ENCODE results near the gene TMEM248.
"Not testable (repeated sequence)": the region's sequence is repeated elsewhere in the genome, so short reads cannot be mapped to it uniquely, and the experiment has no call there.

Gene TMEM248

DNA sequence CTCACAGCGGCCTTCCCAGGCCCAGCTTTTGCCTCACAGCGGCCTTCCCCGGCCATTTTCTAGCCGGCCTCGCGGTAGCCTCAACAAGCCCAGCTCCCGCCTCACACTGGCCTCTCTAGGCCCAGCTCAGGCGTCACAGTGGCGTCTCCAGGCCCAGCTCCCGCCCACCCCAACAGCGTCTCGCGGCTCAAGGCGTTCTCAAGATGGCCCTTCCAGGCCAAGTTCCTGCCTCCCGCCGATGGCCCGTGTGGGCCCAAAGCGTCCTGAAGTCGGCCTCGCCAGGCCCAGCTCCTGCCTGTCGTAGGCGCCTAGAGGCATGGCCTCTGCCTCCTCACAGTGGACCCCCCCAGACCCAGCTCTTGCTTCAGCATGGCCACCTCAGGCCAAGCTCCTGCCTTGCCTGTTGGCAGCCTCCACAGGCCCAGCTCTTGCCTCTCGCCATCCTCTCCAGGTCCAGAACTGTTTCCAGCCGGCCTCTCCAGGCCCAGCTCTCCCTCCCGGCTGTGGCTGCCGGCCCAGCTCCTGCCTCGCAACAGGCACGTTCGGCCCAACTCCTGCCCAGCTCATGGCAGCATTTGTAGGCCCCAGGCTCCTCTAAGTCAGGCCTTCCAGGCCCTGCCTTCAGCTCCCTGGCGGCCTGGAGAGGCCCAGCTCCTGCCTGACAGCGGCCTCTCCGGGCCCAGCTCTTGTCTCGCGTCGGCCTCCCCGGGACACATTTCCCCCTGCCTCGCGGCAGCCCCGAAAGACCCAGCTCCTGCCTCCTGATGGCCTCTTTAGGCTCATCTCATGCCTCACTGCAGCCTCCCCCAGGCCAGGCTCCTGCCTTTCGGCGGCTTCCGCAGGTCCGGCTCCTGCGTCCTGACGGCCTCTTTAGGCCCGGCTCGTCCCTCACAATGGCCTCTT, 18.8 kb upstream of the TMEM248 start:
- Mint-ChIP-seq H3K27ac (no peak overlapping the region), H3K27me3 (no peaks in the 10 kb centered on the region), H3K4me1 (no peaks in the 10 kb centered on the region), H3K4me3 (no peak overlapping the region), H3K36me3 (ENCODE audit: low read depth) (no peaks in the 10 kb centered on the region), H3K9me3 (no peaks in the 10 kb centered on the region)
- no peak for ATAC-seq
- no peak for DNase-seq

GRCh38 chr7:66902844-66903180, 18.2 kb upstream of the TMEM248 start:
- H3K27ac Mint-ChIP-seq = no peak overlapping the region
- H3K36me3 Mint-ChIP-seq (ENCODE audit: low read depth) = no peaks in the 10 kb centered on the region
- H3K9me3 Mint-ChIP-seq = no peaks in the 10 kb centered on the region
- H3K4me3 Mint-ChIP-seq = no peak overlapping the region
- H3K4me1 Mint-ChIP-seq = no peaks in the 10 kb centered on the region
- no peaks in the 10 kb centered on the region for H3K27me3 Mint-ChIP-seq
- no peak for DNase-seq
- ATAC-seq = no peak

DNA sequence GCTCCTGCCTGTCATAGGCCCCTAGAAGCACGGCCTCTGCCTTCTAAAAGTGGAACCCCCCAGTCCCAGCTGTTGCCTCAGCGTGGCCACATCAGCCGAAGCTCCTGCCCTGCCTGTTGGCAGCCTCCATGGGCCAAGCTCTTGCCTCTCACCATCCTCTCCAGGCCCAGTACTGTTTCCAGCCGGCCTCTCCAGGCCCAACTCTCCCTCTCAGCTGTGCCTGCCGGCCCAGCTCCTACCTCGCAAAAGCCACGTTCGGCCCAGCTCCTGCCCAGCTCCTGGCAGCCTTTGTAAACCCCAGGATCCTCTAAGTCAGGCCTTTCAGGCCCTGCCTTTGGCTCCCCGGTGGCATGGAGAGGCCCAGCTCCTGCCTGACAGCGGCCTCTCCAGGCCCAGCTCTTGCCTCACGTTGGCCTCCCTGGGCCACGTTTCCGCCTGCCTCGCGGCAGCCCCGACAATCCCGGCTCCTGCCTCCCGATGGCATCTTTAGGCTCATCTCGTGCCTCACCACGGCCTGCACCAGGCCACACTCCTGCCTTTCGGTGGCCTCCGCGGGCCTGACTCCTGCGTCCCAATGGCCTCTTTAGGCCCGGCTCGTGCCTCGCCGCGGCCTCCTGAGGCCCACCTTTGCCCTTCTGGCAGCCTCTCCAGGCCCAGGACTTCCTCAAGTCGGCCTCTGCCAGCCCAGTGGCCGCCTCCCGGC, 17.5 kb upstream of the TMEM248 start:
- H3K4me1 Mint-ChIP-seq = no peaks in the 10 kb centered on the region
- DNase-seq = no peak
- H3K27me3 Mint-ChIP-seq = no peaks in the 10 kb centered on the region
- no peaks in the 10 kb centered on the region for H3K9me3 Mint-ChIP-seq
- no peak overlapping the region for H3K27ac Mint-ChIP-seq
- H3K36me3 Mint-ChIP-seq (ENCODE audit: low read depth) = no peaks in the 10 kb centered on the region
- H3K4me3 Mint-ChIP-seq = no peak overlapping the region
- ATAC-seq = no peak

- DNase-seq (no peak), ATAC-seq (no peak)
- H3K27ac Mint-ChIP-seq = no peak overlapping the region
- H3K27me3 Mint-ChIP-seq = no peaks in the 10 kb centered on the region
- H3K9me3 Mint-ChIP-seq = no peaks in the 10 kb centered on the region
- H3K36me3 Mint-ChIP-seq (ENCODE audit: low read depth) = no peaks in the 10 kb centered on the region
- no peaks in the 10 kb centered on the region for H3K4me1 Mint-ChIP-seq
- no peak overlapping the region for H3K4me3 Mint-ChIP-seq
Observed at GRCh38 chr7:66904063-66904593, 16.9 kb upstream of the TMEM248 start.

DNA sequence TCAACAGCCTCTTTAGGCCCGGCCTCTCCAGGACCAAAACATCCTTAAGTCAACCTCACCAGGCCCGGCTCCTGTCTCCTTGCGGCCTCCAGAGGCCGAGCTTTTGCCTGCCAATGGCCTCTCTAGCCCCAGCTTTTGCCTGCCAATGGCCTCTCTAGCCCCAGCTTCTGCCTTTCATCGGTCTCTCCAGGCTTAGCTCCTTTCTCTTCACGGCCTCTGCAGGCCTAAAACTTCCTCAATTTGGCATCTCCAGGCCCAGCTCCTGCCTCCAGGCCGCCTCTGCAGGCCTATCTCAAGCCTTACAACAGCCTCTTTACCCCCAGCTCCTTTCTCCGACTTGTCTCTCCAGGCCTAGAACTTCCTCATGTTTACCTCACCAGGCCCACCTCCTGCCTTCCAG, 15.7 kb upstream of the TMEM248 start:
- no peak overlapping the region for H3K27ac Mint-ChIP-seq
- no peak for ATAC-seq
- no peaks in the 10 kb centered on the region for H3K9me3 Mint-ChIP-seq

DNA sequence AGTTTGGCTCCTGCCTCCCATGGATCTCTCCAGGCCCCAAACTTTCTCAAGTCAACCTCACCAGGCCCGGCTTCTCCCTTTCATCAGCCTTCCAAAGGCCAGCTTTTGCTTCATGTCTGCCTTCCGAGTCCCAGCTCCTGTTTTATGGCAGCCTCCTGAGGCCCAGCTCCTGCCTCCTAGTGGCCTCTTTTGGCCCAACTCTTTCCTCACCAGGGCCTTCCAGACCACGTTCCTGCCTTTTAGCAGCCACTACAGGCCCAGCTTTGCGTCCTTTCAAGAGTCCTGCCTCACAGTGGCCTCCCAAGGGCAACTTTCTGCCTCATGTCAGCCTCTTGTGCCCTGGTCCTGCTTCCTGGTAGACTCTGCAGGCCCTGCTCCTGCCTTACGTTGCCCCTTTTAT, 15.3 kb upstream of the TMEM248 start:
- H3K4me1 Mint-ChIP-seq = no peaks in the 10 kb centered on the region
- H3K27me3 Mint-ChIP-seq = no peaks in the 10 kb centered on the region
- H3K36me3 Mint-ChIP-seq (ENCODE audit: low read depth) = no peaks in the 10 kb centered on the region
- no peak overlapping the region for H3K4me3 Mint-ChIP-seq
- no peaks in the 10 kb centered on the region for H3K9me3 Mint-ChIP-seq
- DNase-seq = no peak
- no peak overlapping the region for H3K27ac Mint-ChIP-seq
- ATAC-seq = no peak

More for the DNA sequence above, 15.7 kb upstream of the TMEM248 start:
- no peaks in the 10 kb centered on the region for H3K4me1 Mint-ChIP-seq
- no peak for DNase-seq
- no peaks in the 10 kb centered on the region for H3K36me3 Mint-ChIP-seq (ENCODE audit: low read depth)
- no peaks in the 10 kb centered on the region for H3K27me3 Mint-ChIP-seq
- H3K4me3 Mint-ChIP-seq = no peak overlapping the region

GRCh38 chr7:66907731-66908130, 13.3 kb upstream of the TMEM248 start:
- DNase-seq (no peak), ATAC-seq (no peak)
- Mint-ChIP-seq H3K27ac (no peak overlapping the region), H3K4me3 (no peak overlapping the region), H3K4me1 (no peaks in the 10 kb centered on the region), H3K9me3 (no peaks in the 10 kb centered on the region), H3K27me3 (no peaks in the 10 kb centered on the region), H3K36me3 (ENCODE audit: low read depth) (no peaks in the 10 kb centered on the region)

GRCh38 chr7:66908598-66908997, 12.4 kb upstream of the TMEM248 start:
- H3K9me3 Mint-ChIP-seq; H3K4me3 Mint-ChIP-seq; ATAC-seq; H3K27ac Mint-ChIP-seq; H3K4me1 Mint-ChIP-seq; H3K36me3 Mint-ChIP-seq (ENCODE audit: low read depth); H3K27me3 Mint-ChIP-seq; DNase-seq: not testable (repeated sequence)

DNA sequence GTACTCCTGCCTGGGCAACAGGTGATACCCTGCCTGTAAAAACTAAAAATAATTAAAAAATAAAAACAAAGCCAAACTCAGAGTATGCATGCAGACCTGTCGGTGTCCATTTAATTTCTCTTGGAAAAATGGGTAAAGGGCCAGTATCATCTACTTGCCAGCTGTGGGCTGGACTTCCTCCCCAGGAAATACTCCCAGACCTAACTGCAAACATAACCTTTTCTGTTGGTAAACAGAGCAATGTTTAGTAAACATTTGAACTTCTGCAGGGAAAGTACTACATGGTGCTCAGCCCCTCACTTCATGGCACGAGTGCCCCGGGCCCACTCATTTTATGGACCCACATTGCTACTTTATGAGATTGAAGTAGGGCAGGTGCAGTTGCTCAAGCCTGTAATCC, 10.2 kb upstream of the TMEM248 start:
- Mint-ChIP-seq H3K27ac (no peak overlapping the region), H3K36me3 (ENCODE audit: low read depth) (no peaks in the 10 kb centered on the region), H3K27me3 (no peaks in the 10 kb centered on the region), H3K9me3 (no peaks in the 10 kb centered on the region), H3K4me3 (no peak overlapping the region), H3K4me1 (no peaks in the 10 kb centered on the region)
- no peak for DNase-seq
- no peak for ATAC-seq

GRCh38 chr7:66911191-66911590, 9.8 kb upstream of the TMEM248 start:
- not testable (repeated sequence) for H3K36me3 Mint-ChIP-seq (ENCODE audit: low read depth); H3K4me1 Mint-ChIP-seq; DNase-seq; H3K4me3 Mint-ChIP-seq; H3K27ac Mint-ChIP-seq; H3K9me3 Mint-ChIP-seq; ATAC-seq; H3K27me3 Mint-ChIP-seq

- DNase-seq (no peak), ATAC-seq (no peak)
- Mint-ChIP-seq H3K9me3 (no peaks in the 10 kb centered on the region), H3K36me3 (ENCODE audit: low read depth) (no peaks in the 10 kb centered on the region), H3K27ac (no peak overlapping the region), H3K27me3 (no peaks in the 10 kb centered on the region), H3K4me1 (no peaks in the 10 kb centered on the region), H3K4me3 (no peak overlapping the region)
Observed at GRCh38 chr7:66912195-66912594, 8.8 kb upstream of the TMEM248 start.

- DNase-seq (no peak), ATAC-seq (no peak)
- Mint-ChIP-seq H3K27me3 (no peaks in the 10 kb centered on the region), H3K36me3 (ENCODE audit: low read depth) (no peaks in the 10 kb centered on the region), H3K4me3 (no peak overlapping the region), H3K9me3 (no peaks in the 10 kb centered on the region), H3K27ac (no peak overlapping the region), H3K4me1 (no peaks in the 10 kb centered on the region)
Observed at GRCh38 chr7:66913118-66914037, 7.6 kb upstream of the TMEM248 start.

DNA sequence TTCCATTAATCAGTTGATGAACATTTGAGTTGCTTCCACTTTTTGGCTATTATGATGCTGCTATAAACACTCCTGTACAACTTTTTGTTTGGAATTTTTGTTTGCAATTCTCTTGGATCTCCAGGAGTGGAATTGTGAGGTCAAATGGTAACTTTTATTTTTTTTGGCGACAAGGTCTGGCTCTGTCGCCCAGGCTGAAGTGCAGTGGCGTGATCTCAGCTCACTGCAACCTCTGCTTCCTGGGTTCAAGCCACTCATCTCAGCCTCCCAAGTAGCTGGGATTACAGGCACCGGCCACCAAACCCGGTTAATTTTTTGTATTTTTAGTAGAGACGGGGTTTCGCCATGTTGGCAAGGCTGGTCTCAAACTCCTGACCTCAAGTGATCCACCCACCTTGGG, 3.1 kb upstream of the TMEM248 start:
- H3K36me3 Mint-ChIP-seq (ENCODE audit: low read depth) = peaks cover 15% of the 10 kb centered on the region
- peaks cover 25% of the 10 kb centered on the region for H3K4me1 Mint-ChIP-seq
- ATAC-seq, H3K9me3 Mint-ChIP-seq, H3K27me3 Mint-ChIP-seq, DNase-seq, H3K27ac Mint-ChIP-seq, H3K4me3 Mint-ChIP-seq: not testable (repeated sequence)

GRCh38 chr7:66919304-66919703, 1.7 kb upstream of the TMEM248 start:
- Mint-ChIP-seq H3K4me1 (peaks cover 36% of the 10 kb centered on the region), H3K27me3 (peaks cover 4% of the 10 kb centered on the region), H3K4me3 (peak overlapping the region; percentile 99), H3K36me3 (ENCODE audit: low read depth) (peaks cover 21% of the 10 kb centered on the region), H3K27ac (no peak overlapping the region), H3K9me3 (no peaks in the 10 kb centered on the region)
- no peak for DNase-seq
- ATAC-seq = no peak

Data from activated naive CD8-positive, alpha-beta T cell treated with anti-CD3 and anti-CD28 coated beads, Interleukin-2, amount 50 U/mL, for 24 hours (primary cell).